Hepatocyte (in vitro differentiated cells): Measurements from ENCODE around the gene C20orf202.

Source experiments
- CTCF ChIP-seq: fragments of 200-600 bp; sonication (generic); IDR thresholded peaks from 2 replicates; pipeline ENCODE4 v1.5.1; 2016; ENCODE audit warnings: antibody characterized with exemption, mild to moderate bottlenecking; ENCODE audit not compliant: poor library complexity
- EZH2 ChIP-seq: fragments of 200-600 bp; sonication (generic); IDR thresholded peaks from 2 replicates; pipeline ENCODE4 v1.6.1; 2016; ENCODE audit warnings: antibody characterized with exemption, mild to moderate bottlenecking, borderline replicate concordance
- EZH2phosphoT487 ChIP-seq: fragments of 200-600 bp; sonication (generic); IDR thresholded peaks from one replicate; pipeline ENCODE4 v1.6.1; 2018; ENCODE audit warnings: antibody characterized with exemption, mild to moderate bottlenecking, low read depth, moderate library complexity; ENCODE audit not compliant: unreplicated experiment, severe bottlenecking

GRCh38 chr20:1225783-1226654 lies 22.8 kb downstream of the C20orf202 start, which contains the start of gene RAD21L1:
- no peak for TF ChIP-seq CTCF
- TF ChIP-seq EZH2phosphoT487: no peak
- TF ChIP-seq EZH2: no peak
